Nephron (organoid): ENCODE data around the gene CDS1.

Experiments used
- H3K27ac Mint-ChIP-seq, 3 experiments: 2 replicates each; pipeline ENCODE4 v1.8.0; 2020; ENCODE audit warnings: mixed read lengths in 3 of 3, mild to moderate bottlenecking in 2 of 3, moderate library complexity in 1 of 3
- H3K27me3 Mint-ChIP-seq: 2 replicates; pipeline ENCODE4 v1.8.0; 2021; ENCODE audit warnings: low read depth, mild to moderate bottlenecking, moderate library complexity, mixed read lengths
- H3K36me3 Mint-ChIP-seq: 2 replicates; pipeline ENCODE4 v1.8.0; 2020; ENCODE audit warnings: low read depth, mixed read lengths
- H3K4me1 Mint-ChIP-seq: 2 replicates; pipeline ENCODE4 v1.8.0; 2020; ENCODE audit warnings: mixed read lengths
- H3K4me3 Mint-ChIP-seq, 3 experiments: 2 replicates each; pipeline ENCODE4 v1.8.0; 2020; ENCODE audit warnings: mild to moderate bottlenecking in 3 of 3, mixed read lengths in 3 of 3, moderate library complexity in 2 of 3
- H3K9me3 Mint-ChIP-seq: 2 replicates; pipeline ENCODE4 v1.8.0; 2020; ENCODE audit warnings: mixed read lengths
- TF ChIP-seq, protein P1 (sequence below), 3 experiments: fragments of 200-600 bp; sonication (generic); IDR thresholded peaks; one replicate each; pipeline ENCODE4 v1.5.0; 2021; ENCODE audit warnings: antibody characterized with exemption in 3 of 3; ENCODE audit not compliant: unreplicated experiment in 3 of 3

Gene CDS1

DNA sequence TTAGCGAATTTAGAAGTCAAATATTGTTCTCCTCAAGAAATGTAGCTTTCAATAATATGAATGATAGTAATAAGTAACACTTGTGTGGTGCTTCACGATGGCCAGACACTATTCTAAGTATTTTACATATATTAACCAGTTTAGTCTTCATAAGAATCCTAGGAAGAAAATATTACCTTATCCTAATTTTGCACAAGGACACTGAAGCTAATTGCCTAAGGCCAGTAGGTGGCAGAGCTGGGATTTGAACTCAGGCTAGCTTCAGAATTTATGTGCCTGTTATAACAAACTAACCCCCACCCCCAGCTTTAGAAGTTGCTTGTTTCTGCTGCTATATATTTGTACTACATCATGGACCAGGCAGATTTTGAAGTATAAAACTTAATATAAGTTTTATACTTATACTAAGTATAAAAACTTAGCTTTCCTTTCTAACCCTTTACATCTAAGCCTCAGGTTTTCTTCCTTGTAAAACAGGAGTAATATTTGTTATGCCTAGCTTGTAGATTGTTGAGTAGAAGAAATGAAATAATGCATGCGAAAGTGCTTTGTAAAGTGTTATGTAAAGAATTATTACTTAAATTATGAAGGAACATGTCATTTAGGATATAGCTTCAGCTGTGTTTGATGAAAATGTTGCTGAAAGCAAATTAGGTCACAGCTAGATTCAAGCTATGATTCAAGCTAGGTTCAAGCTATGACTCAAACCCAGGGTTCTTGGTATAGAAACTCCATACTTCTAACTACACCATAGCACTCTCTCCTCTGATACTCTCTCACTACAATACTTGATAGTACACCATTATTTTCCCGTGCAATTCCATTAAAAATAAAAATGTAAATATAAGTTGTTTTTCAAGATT, 4.2 kb upstream of the CDS1 start:
- Mint-ChIP-seq H3K36me3 (no peaks in the 10 kb centered on the region), H3K4me1 (peaks cover 10% of the 10 kb centered on the region), H3K27me3 (peaks cover 33% of the 10 kb centered on the region), H3K27ac (peak overlapping the region; percentile 91 to 95 (median 93)), H3K9me3 (no peaks in the 10 kb centered on the region), H3K4me3 (peak overlapping the region in 1 of 3 experiments; percentile 28)
- TF ChIP-seq, protein P1, sequence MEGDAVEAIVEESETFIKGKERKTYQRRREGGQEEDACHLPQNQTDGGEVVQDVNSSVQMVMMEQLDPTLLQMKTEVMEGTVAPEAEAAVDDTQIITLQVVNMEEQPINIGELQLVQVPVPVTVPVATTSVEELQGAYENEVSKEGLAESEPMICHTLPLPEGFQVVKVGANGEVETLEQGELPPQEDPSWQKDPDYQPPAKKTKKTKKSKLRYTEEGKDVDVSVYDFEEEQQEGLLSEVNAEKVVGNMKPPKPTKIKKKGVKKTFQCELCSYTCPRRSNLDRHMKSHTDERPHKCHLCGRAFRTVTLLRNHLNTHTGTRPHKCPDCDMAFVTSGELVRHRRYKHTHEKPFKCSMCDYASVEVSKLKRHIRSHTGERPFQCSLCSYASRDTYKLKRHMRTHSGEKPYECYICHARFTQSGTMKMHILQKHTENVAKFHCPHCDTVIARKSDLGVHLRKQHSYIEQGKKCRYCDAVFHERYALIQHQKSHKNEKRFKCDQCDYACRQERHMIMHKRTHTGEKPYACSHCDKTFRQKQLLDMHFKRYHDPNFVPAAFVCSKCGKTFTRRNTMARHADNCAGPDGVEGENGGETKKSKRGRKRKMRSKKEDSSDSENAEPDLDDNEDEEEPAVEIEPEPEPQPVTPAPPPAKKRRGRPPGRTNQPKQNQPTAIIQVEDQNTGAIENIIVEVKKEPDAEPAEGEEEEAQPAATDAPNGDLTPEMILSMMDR (IDR thresholded peaks at IDR 0.05; ENCODE audit: unreplicated experiment in 3 of 3) = peak; percentile 35 to 52 (median 44)

DNA sequence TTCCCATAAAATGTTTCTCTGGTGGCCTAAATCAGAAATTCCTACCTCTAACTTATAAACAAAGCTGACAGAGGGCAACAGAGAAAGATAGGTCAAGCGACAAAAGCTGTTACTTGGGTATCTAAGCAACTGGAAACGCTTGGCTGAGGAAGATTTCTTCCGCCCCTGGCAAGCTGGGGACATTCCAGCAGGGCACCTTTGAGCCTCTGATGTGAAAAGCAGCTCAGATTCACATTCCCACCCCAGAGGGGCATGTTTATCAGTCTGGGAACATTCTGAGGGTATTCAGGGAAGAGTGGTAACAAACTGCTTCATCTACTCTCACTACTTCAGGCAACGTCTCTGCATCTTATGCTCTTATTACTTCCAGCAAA, 3.5 kb upstream of the CDS1 start:
- Mint-ChIP-seq H3K27ac (peak overlapping the region; percentile 91 to 95 (median 93)), H3K36me3 (no peaks in the 10 kb centered on the region), H3K9me3 (no peaks in the 10 kb centered on the region), H3K4me1 (peaks cover 10% of the 10 kb centered on the region), H3K4me3 (peak overlapping the region in 1 of 3 experiments; percentile 38), H3K27me3 (peaks cover 40% of the 10 kb centered on the region)
- TF ChIP-seq, protein P1 (IDR thresholded peaks at IDR 0.05; ENCODE audit: unreplicated experiment in 3 of 3) = no peak

DNA sequence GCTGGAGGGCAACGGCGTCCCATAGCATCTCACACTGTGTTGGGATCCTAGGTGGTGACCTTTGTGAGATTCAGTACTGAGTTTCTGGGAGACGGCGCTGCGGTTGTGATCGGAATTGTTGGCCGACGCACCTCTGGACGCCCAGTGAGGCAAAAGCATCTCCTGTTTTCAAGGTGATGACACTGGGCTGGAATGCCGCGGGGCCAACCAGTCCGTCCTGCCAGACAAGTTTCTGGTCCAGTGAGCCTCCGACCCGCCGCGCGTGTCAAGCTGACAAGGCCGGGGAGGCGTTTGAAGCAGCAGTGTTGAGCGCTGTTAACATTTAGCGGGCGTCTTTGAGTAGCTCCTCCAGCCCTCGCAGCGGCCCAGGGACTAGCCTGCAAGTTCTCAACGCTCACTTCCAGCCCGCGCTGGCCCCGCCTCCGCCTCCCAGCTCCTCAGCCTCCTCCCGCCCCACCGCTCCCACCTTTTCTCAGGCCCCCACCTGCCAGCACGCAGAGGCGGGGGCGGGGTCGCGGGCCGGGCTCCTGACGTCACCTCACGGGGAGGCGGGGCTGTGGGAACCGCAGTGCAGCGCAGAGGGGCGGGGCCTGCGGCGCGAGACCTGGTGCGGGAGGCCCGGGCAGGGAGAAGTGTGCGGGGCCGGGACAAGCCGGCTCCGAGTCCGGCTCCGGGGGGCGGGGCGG, 482 bp upstream of the CDS1 start:
- H3K9me3 Mint-ChIP-seq = peaks cover 6% of the 10 kb centered on the region
- peak overlapping the region; percentile 40 to 96 (median 94) for H3K27ac Mint-ChIP-seq
- peaks cover 14% of the 10 kb centered on the region for H3K36me3 Mint-ChIP-seq
- peak overlapping the region; percentile 64 to 77 (median 72) for H3K4me3 Mint-ChIP-seq
- H3K27me3 Mint-ChIP-seq = peaks cover 62% of the 10 kb centered on the region
- TF ChIP-seq, protein P1 (IDR thresholded peaks at IDR 0.05; ENCODE audit: unreplicated experiment in 3 of 3) = no peak
- peaks cover 10% of the 10 kb centered on the region for H3K4me1 Mint-ChIP-seq

GRCh38 chr4:84583876-84584380, 1.0 kb downstream of the CDS1 start:
- Mint-ChIP-seq H3K27ac (peak overlapping the region in 2 of 3 experiments; percentile 87 to 93), H3K9me3 (peaks cover 7% of the 10 kb centered on the region), H3K27me3 (peaks cover 62% of the 10 kb centered on the region), H3K4me1 (peaks cover 10% of the 10 kb centered on the region), H3K4me3 (peak overlapping the region; percentile 91 to 96 (median 93)), H3K36me3 (peaks cover 25% of the 10 kb centered on the region)
- TF ChIP-seq, protein P1 (IDR thresholded peaks at IDR 0.05; ENCODE audit: unreplicated experiment in 3 of 3) = peak in 1 of 3 experiments; percentile 29

DNA sequence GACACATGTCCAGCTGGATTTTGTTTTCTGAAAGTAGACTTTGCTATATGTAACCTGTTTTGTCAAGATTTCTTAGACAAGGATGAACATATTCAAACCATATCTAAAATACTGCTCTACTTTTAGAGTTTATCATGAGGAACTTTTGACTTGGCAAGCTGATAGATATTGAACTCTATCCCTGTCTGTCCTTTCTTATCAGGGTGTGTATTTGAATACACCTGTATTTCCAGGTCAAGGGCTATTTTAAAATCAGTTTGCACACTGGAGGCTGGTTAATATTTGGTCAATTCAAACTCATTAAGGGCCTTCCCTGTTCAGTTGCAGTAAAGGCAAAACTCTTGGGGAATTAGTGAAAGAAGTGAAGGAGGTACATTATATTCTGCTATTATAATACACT, 2.3 kb downstream of the CDS1 start:
- Mint-ChIP-seq H3K27ac (peak overlapping the region in 2 of 3 experiments; percentile 56 to 83), H3K4me3 (peak overlapping the region in 1 of 3 experiments; percentile 62), H3K9me3 (peaks cover 7% of the 10 kb centered on the region), H3K27me3 (peaks cover 57% of the 10 kb centered on the region), H3K36me3 (peaks cover 29% of the 10 kb centered on the region), H3K4me1 (peaks cover 4% of the 10 kb centered on the region)
- TF ChIP-seq, protein P1 (IDR thresholded peaks at IDR 0.05; ENCODE audit: unreplicated experiment in 3 of 3) = no peak
